Endothelial cell of umbilical vein (primary cell): ENCODE measurements around the gene AHRR. TPM values are rescaled to one million over a fixed set of nuclear protein-coding genes. Genes with fewer than 3 reads are reported as not detected.

Experiments used
- BruUV-seq: library from RNA; stranded (reverse); fragments of 400-500 nt; replicated peaks from 2 replicates; lab custom pipeline; 2021; lab: Mats Ljungman, UMichigan
- CTCF ChIA-PET: fragments of 300-600, 350-600 bp; sonication (Branson Sonifier 250); formaldehyde crosslinking; loops from one replicate; lab custom pipeline; 2021; ENCODE audit warnings: antibody characterized with exemption, inconsistent platforms; lab: Charles Lee
- POLR2A ChIA-PET: fragments of 300-600, 350-600 bp; sonication (Branson Sonifier 250); formaldehyde crosslinking; loops from one replicate; lab custom pipeline; 2021; ENCODE audit warnings: antibody characterized with exemption, inconsistent platforms; lab: Charles Lee
- DNase-seq: peaks from one replicate; pipeline ENCODE4 v3.0.0-alpha.2; 2011; ENCODE audit warnings: low read depth, low spot score
- FAIRE-seq: peaks from 2 replicates; lab custom pipeline; 2011; peaks lifted over from hg19 to GRCh38; lab: Jason Lieb, UNC
- H2AFZ ChIP-seq: 2 replicates; pipeline ENCODE4 v1.6.0; 2012; ENCODE audit warnings: low read depth, low read length, control low read depth, inconsistent platforms
- H3K27ac ChIP-seq: 2 replicates; pipeline ENCODE4 v1.5.1; 2011; ENCODE audit warnings: low read depth, mild to moderate bottlenecking, control low read depth, low read length, moderate library complexity; ENCODE audit not compliant: insufficient read depth
- H3K27me3 ChIP-seq, 2 experiments: 2 replicates each; pipeline versions ENCODE4 v1.6.0 to v1.6.1; 2011; ENCODE audit warnings: low read length in 2 of 2, mixed read lengths in 1 of 2; ENCODE audit not compliant: control insufficient read depth in 2 of 2, insufficient read depth in 2 of 2
- H3K36me3 ChIP-seq, 2 experiments: 2 replicates in 1 of 2; 3 replicates in 1 of 2; pipeline ENCODE4 v1.5.1; 2011; ENCODE audit warnings: low read length in 2 of 2, mild to moderate bottlenecking in 1 of 2, moderate library complexity in 1 of 2; ENCODE audit not compliant: control insufficient read depth in 2 of 2, insufficient read depth in 2 of 2; ENCODE audit errors: extremely low read depth in 1 of 2
- H3K4me1 ChIP-seq: 3 replicates; pipeline ENCODE4 v1.5.1; 2011; ENCODE audit warnings: mild to moderate bottlenecking, low read length; ENCODE audit not compliant: control insufficient read depth, insufficient read depth; ENCODE audit errors: extremely low read depth
- H3K4me2 ChIP-seq: 2 replicates; pipeline ENCODE4 v1.6.1; 2011; ENCODE audit warnings: low read length, control low read depth, mixed read lengths; ENCODE audit not compliant: insufficient read depth
- H3K4me3 ChIP-seq, 3 experiments: fragments of 200-600 bp in 1 of 3; sonication (generic), shearing (Covaris generic) in 1 of 3; replicated peaks in 1 of 3; 2 replicates each; pipeline ENCODE4 v1.5.1; 2011 to 2016; ENCODE audit warnings: control low read depth in 3 of 3, low read length in 3 of 3, mild to moderate bottlenecking in 2 of 3, inconsistent platforms in 1 of 3, low read depth in 1 of 3, moderate library complexity in 1 of 3; ENCODE audit not compliant: insufficient read depth in 1 of 3
- H3K79me2 ChIP-seq: 2 replicates; pipeline ENCODE4 v1.6.0; 2012; ENCODE audit warnings: low read length, inconsistent platforms; ENCODE audit not compliant: control insufficient read depth, insufficient read depth
- H3K9ac ChIP-seq: replicated peaks from 2 replicates; pipeline ENCODE3; 2011; ENCODE audit warnings: low read length, control low read depth; ENCODE audit not compliant: insufficient read depth; ENCODE audit errors: extremely low read depth
- H3K9me1 ChIP-seq: replicated peaks from 3 replicates; pipeline ENCODE4 v1.6.0; 2011; ENCODE audit warnings: mild to moderate bottlenecking, low read length; ENCODE audit not compliant: control insufficient read depth, insufficient read depth; ENCODE audit errors: extremely low read depth
- H3K9me3 ChIP-seq: replicated peaks from 2 replicates; pipeline ENCODE4 v1.5.1; 2012; ENCODE audit warnings: low read length, inconsistent platforms; ENCODE audit not compliant: control insufficient read depth, insufficient read depth
- H4K20me1 ChIP-seq: replicated peaks from 2 replicates; pipeline ENCODE3; 2011; ENCODE audit warnings: mild to moderate bottlenecking, low read length; ENCODE audit not compliant: control insufficient read depth, insufficient read depth; ENCODE audit errors: extremely low read depth
- CTCF ChIP-seq, 2 donors: IDR thresholded peaks; 1 replicate in 1 of 2; 2 replicates in 1 of 2; pipeline ENCODE4 v1.5.1; 2011; ENCODE audit warnings: low read length in 2 of 2, mild to moderate bottlenecking in 2 of 2, moderate library complexity in 2 of 2, control low read depth in 1 of 2, inconsistent platforms in 1 of 2, low read depth in 1 of 2; ENCODE audit not compliant: insufficient read depth in 1 of 2; ENCODE audit errors: extremely low read depth in 1 of 2
- EZH2 ChIP-seq: IDR thresholded peaks from 2 replicates; pipeline ENCODE4 v1.6.1; 2012; ENCODE audit warnings: borderline replicate concordance, low read depth, mild to moderate bottlenecking, moderate library complexity, low read length, inconsistent platforms; ENCODE audit not compliant: severe bottlenecking
- FOS ChIP-seq: IDR thresholded peaks from 2 replicates; pipeline ENCODE4 v1.6.1; 2011; ENCODE audit warnings: mild to moderate bottlenecking, low read length, moderate library complexity, borderline replicate concordance; ENCODE audit not compliant: insufficient read depth
- GATA2 ChIP-seq: IDR thresholded peaks from 2 replicates; pipeline ENCODE4 v1.7.0; 2011; ENCODE audit warnings: low read depth, mild to moderate bottlenecking, moderate library complexity, mixed read lengths, low read length; ENCODE audit not compliant: insufficient read length, insufficient read depth
- JUN ChIP-seq: IDR thresholded peaks from 2 replicates; pipeline ENCODE4 v1.6.1; 2011; ENCODE audit warnings: borderline replicate concordance, low read depth; ENCODE audit not compliant: insufficient read length, insufficient read depth
- MAX ChIP-seq: IDR thresholded peaks from 2 replicates; pipeline ENCODE4 v1.6.1; 2011; ENCODE audit not compliant: insufficient read depth, insufficient read length
- MYC ChIP-seq: IDR thresholded peaks from one replicate; pipeline ENCODE4 v1.6.1; 2011; ENCODE audit warnings: mild to moderate bottlenecking, low read depth, low read length
- POLR2A ChIP-seq: IDR thresholded peaks from 2 replicates; pipeline ENCODE4 v1.6.1; 2012; ENCODE audit warnings: low read depth, mild to moderate bottlenecking, control low read depth, low read length
- POLR2AphosphoS5 ChIP-seq: IDR thresholded peaks from 2 replicates; pipeline ENCODE4 v1.6.1; 2012; ENCODE audit warnings: low read depth, mild to moderate bottlenecking, control low read depth, low read length, moderate library complexity; ENCODE audit not compliant: insufficient read depth
- dilution Hi-C: fragments of 300-500 bp; cut with MboI; formaldehyde crosslinking; loops from one replicate; pipeline ENCODE4 v1.15.0; 2019; ENCODE audit warnings: low sequenced_read_pairs; ENCODE audit not compliant: extremely low pct_ligation_motif_present
- intact Hi-C: fragments of 100-400 bp; cut with micrococcal nuclease; formaldehyde crosslinking; loops from one replicate; pipeline ENCODE4 v1.10.0; 2022
- polyA plus RNA-seq, 4 experiments: library from polyadenylated mRNA; depleted of rRNA in 3 of 4; stranded (reverse) in 3 of 4; unstranded in 1 of 4; fragments of >200 nt; gene quantifications; 2 replicates each; pipeline versions ENCODE4 v1.2.1 to v1.2.3, GENCODE V29; 2011 to 2012; ENCODE audit warnings: missing spikeins in 1 of 4
- total RNA-seq: library from RNA; stranded (reverse); gene quantifications from 2 replicates; pipeline ENCODE4 v1.2.3, GENCODE V29; 2021

AHRR gene
- total and polyA plus RNA-seq, 2 donors (not counting 3 experiments of a cell fraction or from before 2014, with no cell fraction given), result 3.1 to 7.3 TPM

- no peak for TF ChIP-seq FOS
- no peak for TF ChIP-seq MAX
- no peak for TF ChIP-seq JUN
- Histone ChIP-seq H3K9ac (no peak overlapping the region), H3K9me3 (no peaks in the 10 kb centered on the region), H4K20me1 (no peaks in the 10 kb centered on the region), H3K4me2 (no peak overlapping the region), H2AFZ (no peak overlapping the region), H3K4me3 (no peak overlapping the region), H3K4me1 (peaks cover 8% of the 10 kb centered on the region), H3K36me3 (peaks cover 0 to 13% of the 10 kb centered on the region in 2 experiments), H3K9me1 (no peaks in the 10 kb centered on the region), H3K79me2 (peaks cover 4% of the 10 kb centered on the region), H3K27me3 (peaks cover 2 to 8% of the 10 kb centered on the region in 2 experiments), H3K27ac (no peak overlapping the region)
- dilution Hi-C loops (no loop called here), intact Hi-C loops (loop anchor here (10.0 kb wide), 1 partner anchor 356 kb away; no protein-coding TSS in a partner anchor)
- FAIRE-seq, result no peak
- no TSS peak for BruUV-seq
- ChIA-PET POLR2A (no interaction called here), CTCF (interaction anchor here (0.6 to 5.6 kb wide), 4 partner anchors 10 to 114 kb away, joined by 3 to 94 read pairs (median 21); no protein-coding TSS in a partner anchor)
- DNase-seq, result no peak
Measured at GRCh38 chr5:318341-318897, 3.1 kb upstream of the AHRR start.

- H3K79me2 ChIP-seq, result peaks cover 4% of the 10 kb centered on the region
- DNase-seq, result no peak
- POLR2A ChIA-PET, result no interaction called here
- FAIRE-seq, result no peak
- TF ChIP-seq POLR2A, result no peak
- no peak for TF ChIP-seq GATA2
- TF ChIP-seq EZH2, result no peak
- TF ChIP-seq FOS, result no peak
- TF ChIP-seq MYC, result no peak
- TF ChIP-seq JUN, result no peak
- TF ChIP-seq POLR2AphosphoS5, result no peak
- no peak for TF ChIP-seq CTCF (IDR thresholded peaks at IDR 0.05; ENCODE audit: extremely low read depth in 1 of 2, insufficient read depth in 1 of 2, low read depth in 1 of 2, low read length in 2 of 2)
- no peak for TF ChIP-seq MAX
- no peak overlapping the region for H3K4me3 ChIP-seq
- dilution Hi-C loops (no loop called here), intact Hi-C loops (loop anchor here (10.0 kb wide), 1 partner anchor 356 kb away; no protein-coding TSS in a partner anchor)
- H4K20me1 ChIP-seq, result no peaks in the 10 kb centered on the region
- CTCF ChIA-PET, result interaction anchor here (1.6 to 5.6 kb wide), 3 partner anchors 25 to 113 kb away, joined by 3 to 94 read pairs (median 39); no protein-coding TSS in a partner anchor
- H3K27ac ChIP-seq, result no peak overlapping the region
- H3K4me2 ChIP-seq, result no peak overlapping the region
- H3K27me3 ChIP-seq, result peaks cover 2 to 8% of the 10 kb centered on the region in 2 experiments
- H3K9me1 ChIP-seq, result no peaks in the 10 kb centered on the region
- H2AFZ ChIP-seq, result no peak overlapping the region
- H3K9ac ChIP-seq, result no peak overlapping the region
- H3K4me1 ChIP-seq, result peaks cover 8% of the 10 kb centered on the region
- H3K36me3 ChIP-seq, result peaks cover 0 to 9% of the 10 kb centered on the region in 2 experiments
- H3K9me3 ChIP-seq, result no peaks in the 10 kb centered on the region
- BruUV-seq, result no TSS peak
Measured at GRCh38 chr5:318931-319601, 2.4 kb upstream of the AHRR start.
